GM18499 (cell line): ENCODE results near the gene ZNF835.
"Not testable (repeated sequence)": the region's sequence is repeated elsewhere in the genome, so short reads cannot be mapped to it uniquely, and the experiment has no call there.

ENCODE experiments used
- ATAC-seq: cut with Tn5 transposase; IDR thresholded peaks from one replicate; pipeline ENCODE4 v1.9.1; 2021; ENCODE audit warnings: moderate number of reproducible peaks; ENCODE audit not compliant: insufficient read depth, unreplicated experiment

The ZNF835 gene

GRCh38 chr19:56671613-56671994 is at the start of gene ZNF835:
Gene ZNF835 (minus strand): TSS chr19:56671757. CDS start chr19:56665198, 6,559 bp downstream.
- ATAC-seq = no peak

- no peak for ATAC-seq
Measured at GRCh38 chr19:56720281-56720680, 48.7 kb upstream of the ZNF835 start.

- no peak for ATAC-seq
Measured at GRCh38 chr19:56718231-56718630, 46.7 kb upstream of the ZNF835 start.

- no peak for ATAC-seq
Measured at GRCh38 chr19:56712611-56713276, 41.2 kb upstream of the ZNF835 start.

- no peak for ATAC-seq
Measured at GRCh38 chr19:56710437-56710836, 38.9 kb upstream of the ZNF835 start.

- no peak for ATAC-seq
Measured at GRCh38 chr19:56707821-56708220, 36.3 kb upstream of the ZNF835 start.

- no peak for ATAC-seq
Measured at GRCh38 chr19:56705939-56706338, 34.4 kb upstream of the ZNF835 start.

- no peak for ATAC-seq
Measured at GRCh38 chr19:56701895-56702294, 30.3 kb upstream of the ZNF835 start.

- ATAC-seq = no peak
Measured at GRCh38 chr19:56699552-56699951, 28.0 kb upstream of the ZNF835 start.

- no peak for ATAC-seq
Measured at GRCh38 chr19:56692206-56692895, 20.8 kb upstream of the ZNF835 start.

- ATAC-seq = no peak
Measured at GRCh38 chr19:56690670-56691069, 19.1 kb upstream of the ZNF835 start.

GRCh38 chr19:56689198-56689597 is 17.6 kb upstream of the ZNF835 start:
- ATAC-seq = no peak

- ATAC-seq = no peak
Measured at GRCh38 chr19:56687031-56687430, 15.5 kb upstream of the ZNF835 start.

GRCh38 chr19:56683116-56683515 is 11.6 kb upstream of the ZNF835 start:
- no peak for ATAC-seq

GRCh38 chr19:56681702-56682101 is 10.1 kb upstream of the ZNF835 start:
- ATAC-seq = no peak

- ATAC-seq = no peak
Measured at GRCh38 chr19:56678205-56678604, 6.6 kb upstream of the ZNF835 start.

- ATAC-seq = not testable (repeated sequence)
Measured at GRCh38 chr19:56672610-56673009, 1.1 kb upstream of the ZNF835 start.

- ATAC-seq = no peak
Measured at GRCh38 chr19:56670961-56671612, 470 bp downstream of the ZNF835 start.

- no peak for ATAC-seq
Measured at GRCh38 chr19:56670401-56670960, 1.1 kb downstream of the ZNF835 start.

- no peak for ATAC-seq
Measured at GRCh38 chr19:56668676-56669075, 2.9 kb downstream of the ZNF835 start.

GRCh38 chr19:56667311-56667870 is 4.2 kb downstream of the ZNF835 start:
- ATAC-seq = no peak
